GM19328 (cell line): Measurements from ENCODE around the gene TESPA1.
"Not testable (repeated sequence)": the region's sequence is repeated elsewhere in the genome, so short reads cannot be mapped to it uniquely, and the experiment has no call there.

Experiments used
- ATAC-seq: cut with Tn5 transposase; IDR thresholded peaks from one replicate; pipeline ENCODE4 v1.9.1; 2021; ENCODE audit warnings: mild to moderate bottlenecking, moderate library complexity; ENCODE audit not compliant: unreplicated experiment

Gene TESPA1

DNA sequence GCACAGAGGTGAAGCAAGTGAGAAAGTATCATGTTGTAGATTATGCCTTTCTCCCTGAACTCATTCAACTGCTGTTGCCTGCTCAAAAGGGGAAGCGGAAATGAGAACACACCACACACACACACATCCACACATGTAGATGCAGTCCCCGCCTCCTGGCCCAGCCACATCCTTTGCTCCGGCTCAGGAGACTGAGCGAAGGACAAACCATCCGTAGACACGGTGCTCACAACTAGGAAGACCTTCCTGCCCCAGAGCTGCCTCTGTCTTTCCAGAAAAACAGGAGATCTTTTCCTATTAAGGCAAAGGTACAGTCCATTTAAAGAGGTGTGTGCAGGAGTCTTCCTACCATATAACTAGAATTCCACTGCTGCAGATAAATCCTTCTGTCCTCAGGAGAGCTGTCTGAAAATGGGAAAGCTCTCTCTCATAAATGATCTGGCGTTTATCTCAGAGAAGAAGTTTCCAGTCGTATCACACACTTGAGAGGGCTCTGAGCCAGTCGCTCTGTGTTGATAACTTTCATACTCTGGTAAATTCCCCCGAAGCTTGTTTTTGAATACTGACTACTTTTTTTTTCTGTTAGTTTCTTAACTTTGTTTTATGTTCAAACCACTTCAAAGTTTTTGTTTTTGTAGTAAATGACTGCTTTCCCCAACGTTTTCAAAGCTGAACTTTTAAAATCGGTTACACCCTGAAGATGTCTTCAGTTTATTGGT lies at the start of gene TESPA1:
TSS of gene TESPA1 (minus strand) at position 105 of the 719 bp plus-strand sequence. CDS start 10,200 bp downstream, outside the sequence.
- ATAC-seq: peak; percentile 92

GRCh38 chr12:55034218-55034617 lies 49.7 kb upstream of the TESPA1 start:
- no peak for ATAC-seq

DNA sequence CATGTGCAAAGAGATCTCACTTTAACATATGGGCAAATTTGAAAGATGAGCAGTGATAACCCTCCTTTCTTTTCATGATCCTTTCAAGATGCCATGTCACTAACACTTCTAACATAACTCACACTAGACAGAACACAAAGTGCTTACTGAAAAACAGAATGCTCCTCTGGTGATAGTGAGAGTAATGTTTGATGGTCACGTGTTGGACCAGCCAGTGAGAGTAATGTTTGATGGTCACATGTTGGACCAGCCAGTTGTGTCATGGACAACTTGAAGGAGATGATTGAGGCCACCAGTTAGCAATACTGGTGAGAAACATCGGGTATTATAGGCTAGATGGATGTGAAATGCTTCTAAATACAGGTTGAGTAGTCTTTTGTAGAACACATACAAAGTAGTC lies 40.9 kb upstream of the TESPA1 start:
- ATAC-seq: no peak

DNA sequence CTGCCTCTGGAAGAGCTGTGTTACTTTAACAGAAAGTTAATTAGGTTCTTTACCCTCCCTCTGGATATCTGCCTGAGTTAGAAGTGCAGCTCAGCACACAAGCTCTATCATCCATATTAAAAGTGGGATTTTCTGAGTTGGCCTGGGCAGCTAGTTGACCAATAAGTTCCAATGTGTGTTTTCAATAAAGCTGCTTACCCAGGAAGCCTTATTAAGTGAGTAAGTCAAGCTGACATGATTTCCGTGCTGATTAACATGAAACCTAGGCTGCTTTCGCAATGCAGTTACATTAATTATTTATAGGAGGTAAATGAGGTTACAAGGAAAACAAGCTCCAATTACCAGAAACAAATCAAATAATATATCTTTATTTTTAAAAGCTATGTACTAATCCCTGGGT lies 40.0 kb upstream of the TESPA1 start:
- ATAC-seq: no peak

GRCh38 chr12:55019784-55020183 lies 35.2 kb upstream of the TESPA1 start, which contains the start of gene NEUROD4:
TSS of gene NEUROD4 (plus strand) at chr12:55019974. CDS start at chr12:55026440, 6,466 bp downstream.
- no peak for ATAC-seq

DNA sequence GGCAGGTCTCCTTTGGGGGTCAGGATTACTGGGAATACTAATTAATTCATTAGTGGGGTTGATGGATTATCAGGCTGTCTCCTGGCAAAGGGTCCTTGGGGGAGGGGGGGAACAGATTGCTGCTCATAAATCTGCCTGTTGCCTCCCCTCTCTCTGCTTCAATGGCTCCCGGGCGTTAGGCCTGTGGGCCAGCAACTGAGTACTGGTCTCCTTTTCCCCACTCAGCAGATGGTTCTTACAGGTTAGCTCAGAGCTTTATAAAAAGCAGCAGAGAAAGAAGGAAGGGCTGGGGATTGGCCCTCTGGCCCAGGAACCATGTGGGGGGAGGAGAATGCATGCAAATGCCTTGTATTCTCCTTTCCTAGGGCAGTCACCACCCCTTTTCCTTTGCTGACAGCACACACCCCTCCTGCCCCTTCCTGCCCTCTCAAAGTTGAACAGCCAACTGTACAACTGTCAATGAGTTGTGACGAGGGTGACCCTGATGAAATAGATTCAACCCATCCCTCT lies 32.9 kb upstream of the TESPA1 start:
- ATAC-seq: no peak

DNA sequence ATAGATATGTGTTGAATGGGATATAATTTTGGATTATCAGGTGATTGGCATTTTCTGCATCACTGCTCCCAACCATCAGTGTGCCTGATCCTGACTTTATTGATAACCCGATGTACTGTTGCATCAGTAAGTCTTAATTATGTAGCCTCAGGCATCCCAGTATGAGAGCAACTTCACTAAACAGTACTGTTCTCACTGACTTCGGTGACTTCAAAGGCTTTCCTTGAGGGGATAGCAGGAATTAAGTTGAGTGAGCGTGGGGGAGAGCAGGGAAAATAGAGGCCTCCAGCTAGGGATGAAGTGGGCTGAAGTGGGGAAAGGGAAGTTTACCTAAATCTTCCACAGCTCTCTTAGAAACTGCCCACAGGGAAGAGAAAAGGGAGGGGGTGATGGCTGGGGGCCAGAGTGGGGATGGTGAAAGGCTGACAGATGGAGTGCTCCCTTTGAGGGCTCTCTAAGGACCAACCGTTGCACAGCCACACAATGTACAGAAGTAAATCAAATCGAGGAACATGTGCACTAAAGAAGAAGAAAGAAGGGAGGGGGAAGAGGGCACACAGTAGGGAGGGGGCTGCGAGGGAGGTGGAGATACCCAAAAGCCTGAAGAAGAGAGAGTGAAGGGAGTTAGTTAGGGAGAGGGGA lies 24.5 kb upstream of the TESPA1 start:
- ATAC-seq: no peak

DNA sequence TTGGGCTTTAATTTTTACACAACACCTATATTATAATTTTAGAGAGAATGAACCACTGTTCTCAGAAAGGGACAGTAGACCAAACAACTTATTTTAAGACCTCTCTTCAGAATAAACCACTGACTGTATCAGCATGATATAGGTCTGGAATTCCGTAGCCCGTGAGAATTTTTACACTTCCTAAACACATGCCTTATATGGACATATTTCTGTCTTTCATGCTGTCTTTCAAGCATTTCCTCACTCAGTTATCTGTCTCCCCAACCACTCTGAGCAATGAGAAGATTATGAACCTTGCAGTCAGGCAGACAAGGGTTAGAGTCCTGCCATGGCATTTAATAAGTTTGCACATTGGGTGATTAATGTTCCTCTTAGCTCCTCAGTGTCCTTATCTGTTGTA lies 17.8 kb upstream of the TESPA1 start:
- ATAC-seq: no peak

DNA sequence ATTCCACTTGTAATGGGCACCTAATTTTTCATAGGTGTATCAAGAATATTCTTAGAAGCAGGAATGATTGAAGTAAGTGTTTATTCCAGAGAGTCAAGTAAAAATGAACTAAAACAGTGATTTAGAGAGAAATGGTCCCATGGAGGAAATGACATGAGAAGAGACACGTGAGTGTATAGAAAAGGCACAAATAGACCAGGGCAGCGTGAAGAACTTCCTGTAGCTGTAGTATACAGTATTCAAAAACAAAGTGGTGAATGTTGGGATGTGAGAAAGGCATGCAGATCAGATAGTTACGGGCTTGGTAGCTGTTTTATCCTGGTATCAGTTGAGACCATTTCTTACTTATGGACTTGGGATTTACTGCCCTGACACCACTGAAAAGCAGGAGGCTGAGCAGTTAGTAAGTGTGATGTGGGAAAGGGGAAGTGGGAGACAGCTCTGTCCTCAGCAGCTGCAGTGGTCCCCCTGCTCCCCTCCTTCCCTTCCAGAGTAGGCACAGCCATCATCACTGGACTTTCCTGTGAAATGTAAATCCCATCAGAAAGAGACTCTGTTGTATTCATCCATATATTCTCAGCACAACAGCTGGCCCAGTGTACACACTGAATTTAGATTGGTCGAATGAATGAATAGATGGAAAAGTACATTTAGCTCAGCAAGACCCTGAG lies 16.8 kb upstream of the TESPA1 start:
- ATAC-seq: no peak

DNA sequence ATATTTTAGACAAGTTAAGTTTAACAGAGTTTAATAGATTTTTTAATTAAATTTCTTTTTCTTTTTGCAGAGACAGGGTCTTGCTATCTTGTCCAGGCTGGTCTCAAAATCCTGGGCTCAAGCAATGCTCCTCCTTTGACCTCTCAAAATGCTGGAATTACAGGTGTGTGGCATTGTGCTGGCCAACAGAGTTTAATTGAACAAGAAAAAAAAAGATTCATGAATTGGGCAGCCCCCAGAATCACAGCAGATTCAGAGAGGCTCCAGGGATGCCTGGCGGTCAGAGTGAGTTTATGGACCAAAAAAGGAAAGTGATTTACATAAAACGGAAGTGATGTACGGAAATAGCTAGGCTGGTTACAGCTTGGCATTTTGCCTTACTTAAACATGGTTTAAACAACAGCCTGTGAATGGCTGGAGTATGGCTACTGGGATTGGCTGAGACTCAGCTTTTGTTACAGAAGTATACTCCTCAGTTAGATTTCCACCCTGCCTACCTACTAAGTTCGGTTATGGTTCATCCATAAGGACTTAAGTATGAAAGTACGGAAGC lies 14.5 kb upstream of the TESPA1 start:
- ATAC-seq: no peak

DNA sequence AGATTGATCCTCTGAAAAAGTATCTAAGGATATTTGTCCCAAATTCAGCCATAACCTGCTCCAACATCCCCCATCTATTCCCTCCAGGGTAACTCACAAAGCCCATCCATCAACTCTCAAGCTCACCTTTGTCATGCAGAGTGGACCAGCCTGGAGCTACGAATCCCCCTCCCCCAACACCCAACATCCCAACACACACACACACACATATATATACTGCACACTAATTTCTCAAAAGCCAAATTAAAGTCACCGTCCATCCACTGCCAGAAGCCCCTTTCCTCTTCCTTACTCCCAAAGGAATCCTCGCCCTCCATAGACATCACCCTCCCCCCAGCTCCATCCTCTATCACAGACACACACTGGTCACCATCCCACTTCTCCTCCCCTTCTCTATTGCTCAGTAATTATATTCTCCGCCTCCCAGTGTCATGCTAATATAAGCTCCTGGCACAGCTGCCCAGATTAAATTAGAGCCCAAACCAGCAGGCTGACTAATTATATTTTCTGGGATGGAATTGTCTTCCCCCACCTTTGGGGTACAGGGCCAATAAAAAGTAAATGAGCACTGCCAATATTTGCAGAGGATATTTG lies 13.5 kb upstream of the TESPA1 start:
- ATAC-seq: no peak

GRCh38 chr12:54996205-54996604 lies 11.6 kb upstream of the TESPA1 start:
- ATAC-seq: no peak

DNA sequence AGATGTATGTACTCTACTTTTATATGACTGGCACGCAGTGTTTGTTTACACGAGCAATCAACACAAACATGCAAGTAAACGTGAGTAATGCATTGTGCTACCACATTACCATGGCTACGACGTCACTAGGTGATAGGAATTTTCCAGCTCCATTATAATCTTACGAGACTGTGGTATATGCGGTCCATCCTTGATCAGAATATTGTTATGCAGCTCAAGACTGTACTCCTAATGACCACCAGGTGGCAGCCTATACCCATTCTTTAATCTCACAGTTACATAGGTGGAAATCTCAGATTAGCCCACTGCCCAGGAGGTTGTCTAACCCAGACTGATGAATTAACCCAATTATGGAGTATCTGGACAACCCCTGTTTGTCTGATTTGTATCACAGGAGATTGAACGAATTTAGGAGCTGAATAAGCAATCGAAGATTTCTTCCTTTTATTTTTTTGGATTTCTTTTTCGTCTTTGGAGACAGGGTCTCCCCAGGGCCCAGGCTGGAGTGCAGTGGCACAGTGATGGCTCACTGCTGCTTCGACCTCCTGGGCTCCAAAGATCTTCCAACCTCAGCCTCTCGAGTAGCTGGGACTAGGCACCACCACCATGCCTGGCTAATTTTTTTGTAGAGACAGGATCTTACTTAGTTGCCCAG lies 8.7 kb upstream of the TESPA1 start:
- peak; percentile 37 for ATAC-seq

DNA sequence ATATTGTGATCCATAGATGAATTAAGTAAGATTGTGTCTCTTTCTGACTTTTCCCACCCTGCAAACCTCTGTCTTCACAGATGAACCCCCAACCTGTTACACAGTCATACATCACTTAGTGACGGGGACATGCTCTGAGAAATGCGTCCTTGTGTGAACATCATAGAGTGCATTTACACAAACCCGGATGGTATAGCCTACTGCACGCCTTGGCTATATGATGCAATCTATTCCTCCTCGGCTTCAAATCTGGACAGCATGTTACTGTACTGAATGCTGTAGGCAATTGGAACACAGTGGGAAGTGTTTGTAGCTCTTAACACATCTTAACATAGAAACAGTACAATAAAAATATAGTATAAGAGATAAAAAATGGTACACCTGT lies 7.4 kb upstream of the TESPA1 start:
- ATAC-seq: no peak

GRCh38 chr12:54991161-54991990 lies 6.8 kb upstream of the TESPA1 start:
- ATAC-seq: peak; percentile 57

DNA sequence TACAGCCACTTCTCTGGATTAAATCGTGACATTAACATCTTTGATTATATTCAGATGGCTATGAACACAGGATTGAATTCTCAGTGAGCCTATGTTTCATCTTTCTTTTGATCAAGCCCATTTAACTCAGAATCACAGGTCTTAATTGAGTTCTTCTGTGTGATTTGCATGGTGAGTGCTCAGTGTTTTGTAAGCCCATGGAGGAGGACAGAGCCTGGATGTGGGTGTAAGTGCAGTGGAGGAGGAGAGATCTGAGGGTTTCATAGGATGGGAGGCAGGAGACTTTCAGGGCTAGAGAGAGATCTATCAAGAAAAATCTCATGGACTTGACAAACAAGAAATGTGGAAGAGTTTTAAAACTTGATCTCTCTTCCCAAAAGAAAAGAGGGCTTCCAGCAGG lies 5.3 kb upstream of the TESPA1 start:
- no peak for ATAC-seq

GRCh38 chr12:54988402-54989054 lies 4.0 kb upstream of the TESPA1 start:
- ATAC-seq: no peak

GRCh38 chr12:54987611-54988231 lies 3.2 kb upstream of the TESPA1 start:
- ATAC-seq: no peak

DNA sequence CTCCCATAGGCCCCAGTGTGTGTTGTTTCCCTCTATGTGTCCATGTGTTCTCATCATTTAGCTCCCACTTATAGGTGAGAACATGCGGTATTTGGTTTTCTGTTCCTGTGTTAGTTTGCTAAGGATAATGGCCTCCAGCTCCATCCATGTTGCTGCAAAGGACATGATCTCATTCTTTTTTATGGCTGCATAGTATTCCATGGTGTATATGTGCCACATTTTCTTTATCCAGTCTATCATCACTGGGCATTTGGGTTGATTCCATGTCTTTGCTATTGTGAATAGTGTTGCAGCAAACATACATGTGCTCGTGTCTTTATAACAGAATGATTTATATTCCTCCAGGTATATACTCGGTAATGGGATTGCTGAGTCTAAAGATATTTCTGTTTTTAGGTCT lies 2.2 kb upstream of the TESPA1 start:
- ATAC-seq: not testable (repeated sequence)
